ENCODE results near the gene FBXL17. TPM values are rescaled to one million over a fixed set of nuclear protein-coding genes. Genes with fewer than 3 reads are reported as not detected.

Gene FBXL17
- total RNA-seq, result 10 to 100 TPM; 20.4 to 30.1 (median 22.1) TPM
- total RNA-seq (2013), result 29.2 TPM
- total RNA-seq, result 6.5 to 45.6 (median 33.4) reads per million in 29 experiments

DNA sequence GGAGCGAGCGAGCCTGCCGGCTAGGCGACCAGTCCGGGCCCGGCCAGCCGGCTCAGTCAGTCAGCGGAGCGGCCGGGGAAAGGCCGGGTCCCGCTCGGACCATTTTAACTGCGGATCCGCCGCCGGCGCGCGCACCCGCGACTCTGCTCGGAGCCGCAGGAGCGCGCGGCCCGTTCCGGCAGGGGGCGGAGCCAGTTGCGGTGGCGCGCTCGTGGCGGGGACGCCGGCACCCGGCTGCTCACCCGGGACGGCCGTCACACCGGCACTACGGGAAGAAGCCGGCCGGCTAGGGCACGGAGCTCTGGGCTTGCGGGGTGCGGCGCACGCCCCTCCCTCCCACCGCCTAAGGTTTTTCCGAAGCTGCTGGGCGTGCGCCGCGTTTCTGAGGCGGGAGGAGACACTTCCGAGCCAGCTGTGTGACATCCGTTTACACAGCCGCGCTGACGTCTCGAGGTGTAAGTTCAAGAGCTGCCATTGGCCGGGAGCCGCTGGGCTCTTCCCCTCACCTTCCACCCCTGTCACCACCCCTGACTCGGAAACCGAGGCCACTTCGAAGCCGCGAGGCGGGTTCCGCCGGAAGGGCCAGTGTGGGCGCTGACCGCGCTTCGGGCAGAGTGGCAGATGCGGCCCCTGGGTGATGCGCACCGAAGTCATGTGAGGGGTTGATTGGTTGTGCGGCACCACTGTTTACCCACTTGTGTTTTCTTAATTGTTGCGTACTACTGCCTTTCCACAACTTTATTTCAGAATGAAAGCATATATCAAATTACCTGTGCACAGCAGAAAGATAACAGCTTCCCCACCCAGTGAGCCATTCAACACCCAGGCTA is at the start of gene FBXL17:
Gene FBXL17 (minus strand): TSS at position 145 of the 830 bp plus-strand sequence.
- peak within 1 kb of the TSS; percentile 88 to 91 (median 89) for H3K4me3 Mint-ChIP-seq
- CTCF ChIA-PET, result interaction anchor here in 1 of 2 donors (0.6 to 1.5 kb wide), 3 partner anchors 11 to 36 kb away, joined by 3 to 8 read pairs (median 3); no protein-coding TSS in a partner anchor
- H3K4me3 ChIP-seq (ENCODE audit: control insufficient read depth in 1 of 2, extremely low read depth in 1 of 2, low read length in 1 of 2), result peak within 1 kb of the TSS; percentile 92 to 95
- POLR2A ChIA-PET, result interaction anchor here (0.7 to 1.0 kb wide), 4 partner anchors 8 to 907 kb away, joined by 3 to 4 read pairs (median 4); no protein-coding TSS in a partner anchor
- H3K27me3 Mint-ChIP-seq, result no peaks in the 10 kb centered on the region
- peak within 1 kb of the TSS; percentile 97 for H3K27ac ChIP-seq (ENCODE audit: low read length)
- peaks cover 0 to 5% (median 2%) of the 10 kb centered on the region in 3 donors for H3K9me3 Mint-ChIP-seq
- H3K4me1 ChIP-seq (ENCODE audit: control insufficient read depth in 1 of 2, extremely low read depth in 1 of 2, insufficient read depth in 2 of 2, low read length in 2 of 2), result peaks cover 13 to 20% of the 10 kb centered on the region in 2 experiments
- no peaks in the 10 kb centered on the region for H3K27me3 ChIP-seq (replicated peaks in 1 of 2; ENCODE audit: control insufficient read depth in 2 of 2, extremely low read depth in 1 of 2, insufficient read depth in 2 of 2, low read length in 1 of 2)
- H3K27ac Mint-ChIP-seq, result peak within 1 kb of the TSS; percentile 97 to 99
- DNase-seq (peak; percentile 78 to 95 (median 91)), ATAC-seq (replicated peaks in 1 of 4) (peak; percentile 77 to 83 (median 78))
- H3K36me3 Mint-ChIP-seq, result peaks cover 6% of the 10 kb centered on the region
- H3K4me1 Mint-ChIP-seq, result peaks cover 39 to 44% (median 44%) of the 10 kb centered on the region in 3 donors
- 0% methylated on average over 54 of the region's 82 CpGs for WGBS (ENCODE audit: insufficient coverage)
- no peaks in the 10 kb centered on the region for H3K9me3 ChIP-seq
- H3K36me3 ChIP-seq (ENCODE audit: control insufficient read depth in 2 of 2, extremely low read depth in 1 of 2, insufficient read depth in 1 of 2, low read length in 1 of 2), result no peaks in the 10 kb centered on the region

DNA sequence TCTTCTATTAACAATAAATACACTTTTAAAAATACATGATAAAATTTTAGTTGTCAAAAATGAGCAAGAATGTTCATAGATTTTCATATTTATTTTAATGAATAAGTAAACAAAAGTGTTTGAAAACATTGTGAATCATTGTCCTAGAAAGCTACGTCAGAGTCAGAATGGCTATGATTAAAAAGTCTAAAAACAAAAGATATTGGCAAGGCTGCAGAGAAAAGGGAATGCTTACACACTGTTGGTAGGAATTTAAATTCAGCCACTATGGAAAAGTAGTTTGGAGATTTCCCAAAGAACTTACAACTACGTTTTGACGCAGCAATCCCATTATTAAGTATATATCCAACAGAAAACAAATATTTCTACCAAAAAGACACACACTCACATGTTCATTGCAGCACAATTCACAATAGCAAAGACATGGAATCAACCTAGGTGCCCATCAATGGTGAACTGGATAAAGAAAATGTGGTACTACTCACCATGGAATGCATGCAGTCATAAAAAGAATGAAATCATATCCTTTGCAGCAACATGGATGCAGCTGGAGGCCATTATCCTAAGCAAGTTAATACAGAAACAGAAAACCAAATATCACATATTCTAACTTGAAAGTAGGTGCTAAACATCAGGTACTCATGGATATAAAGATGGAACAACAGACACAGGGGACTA is 49.2 kb upstream of the FBXL17 start:
- CTCF ChIA-PET, result no interaction called here
- no peaks in the 10 kb centered on the region for H3K36me3 Mint-ChIP-seq

DNA sequence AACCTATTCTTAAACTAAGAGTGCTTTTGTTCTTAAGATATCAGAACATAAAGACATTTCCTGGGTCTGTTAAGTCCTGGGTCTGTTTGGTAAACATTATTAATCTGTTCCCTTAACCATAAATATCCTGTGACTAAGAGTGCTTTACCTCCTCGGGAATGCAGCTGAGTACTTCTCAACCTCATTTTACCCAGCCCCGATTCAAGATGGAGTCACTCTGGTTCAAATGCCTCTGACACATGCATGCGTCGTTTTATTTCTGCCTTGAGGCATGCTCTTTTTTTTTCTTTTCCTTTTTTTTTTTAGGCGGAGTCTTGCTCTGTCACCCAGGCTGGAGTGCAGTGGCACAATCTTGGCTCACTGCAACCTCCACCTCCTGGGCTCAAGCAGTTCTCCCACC is 39.8 kb upstream of the FBXL17 start:
- DNase-seq, result no peak

More for the DNA sequence above, 49.2 kb upstream of the FBXL17 start:
- H3K27me3 ChIP-seq (replicated peaks in 1 of 2; ENCODE audit: control insufficient read depth in 2 of 2, extremely low read depth in 1 of 2, insufficient read depth in 2 of 2, low read length in 1 of 2), result peaks cover 0 to 7% of the 10 kb centered on the region in 2 experiments
- H3K36me3 ChIP-seq (ENCODE audit: control insufficient read depth in 2 of 2, extremely low read depth in 1 of 2, insufficient read depth in 1 of 2, low read length in 1 of 2), result no peaks in the 10 kb centered on the region
- no peak overlapping the region for H3K27ac ChIP-seq (ENCODE audit: low read length)
- ATAC-seq (replicated peaks in 1 of 4) (no peak), DNase-seq (no peak)
- Mint-ChIP-seq H3K9me3 (peaks cover 0 to 5% (median 0%) of the 10 kb centered on the region in 3 donors), H3K27me3 (peaks cover 16 to 27% of the 10 kb centered on the region in 2 donors), H3K4me3 (no peak overlapping the region), H3K27ac (no peak overlapping the region), H3K4me1 (no peaks in the 10 kb centered on the region)
- POLR2A ChIA-PET, result no interaction called here
- no peaks in the 10 kb centered on the region for H3K4me1 ChIP-seq (ENCODE audit: control insufficient read depth in 1 of 2, extremely low read depth in 1 of 2, insufficient read depth in 2 of 2, low read length in 2 of 2)
- WGBS (ENCODE audit: insufficient coverage), result no CpG with 5 or more reads among the region's 3 CpGs
- no peak overlapping the region for H3K4me3 ChIP-seq (ENCODE audit: control insufficient read depth in 1 of 2, extremely low read depth in 1 of 2, low read length in 1 of 2)
- no peaks in the 10 kb centered on the region for H3K9me3 ChIP-seq

DNA sequence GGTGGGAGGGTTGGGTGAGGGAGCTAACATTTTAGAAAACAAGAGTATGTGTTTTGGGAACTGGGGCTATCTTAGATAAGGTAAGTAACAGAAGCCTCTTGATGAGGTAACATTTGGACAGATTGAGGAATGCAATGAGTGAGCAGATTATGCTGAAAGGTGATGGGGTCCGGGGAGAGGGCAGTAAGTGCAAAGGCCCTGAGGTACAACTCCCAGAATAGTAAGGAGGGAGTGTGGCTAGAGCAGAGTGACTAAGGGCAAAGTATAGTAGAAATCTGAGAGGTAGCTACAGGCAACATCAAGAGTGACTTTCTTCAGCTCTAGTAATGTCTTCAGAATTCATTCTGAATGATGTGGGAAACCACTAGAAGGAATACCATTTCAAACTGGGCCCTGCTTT is 38.9 kb upstream of the FBXL17 start:
- CTCF ChIA-PET, result no interaction called here
- peaks cover 2 to 24% of the 10 kb centered on the region in 2 donors for H3K27me3 Mint-ChIP-seq

More for the DNA sequence above, 39.8 kb upstream of the FBXL17 start:
- no peak for ATAC-seq (replicated peaks in 1 of 4)
- 98% methylated on average over 5 of the region's 5 CpGs for WGBS (ENCODE audit: insufficient coverage)
- POLR2A ChIA-PET, result no interaction called here
- Histone ChIP-seq H3K27me3 (replicated peaks in 1 of 2; ENCODE audit: control insufficient read depth in 2 of 2, extremely low read depth in 1 of 2, insufficient read depth in 2 of 2, low read length in 1 of 2) (peaks cover 0 to 4% of the 10 kb centered on the region in 2 experiments), H3K36me3 (ENCODE audit: control insufficient read depth in 2 of 2, extremely low read depth in 1 of 2, insufficient read depth in 1 of 2, low read length in 1 of 2) (no peaks in the 10 kb centered on the region), H3K4me1 (ENCODE audit: control insufficient read depth in 1 of 2, extremely low read depth in 1 of 2, insufficient read depth in 2 of 2, low read length in 2 of 2) (no peaks in the 10 kb centered on the region), H3K9me3 (no peaks in the 10 kb centered on the region), H3K4me3 (ENCODE audit: control insufficient read depth in 1 of 2, extremely low read depth in 1 of 2, low read length in 1 of 2) (no peak overlapping the region), H3K27ac (ENCODE audit: low read length) (no peak overlapping the region)
- CTCF ChIA-PET, result no interaction called here
- Mint-ChIP-seq H3K27me3 (peaks cover 10 to 27% of the 10 kb centered on the region in 2 donors), H3K27ac (no peak overlapping the region), H3K36me3 (no peaks in the 10 kb centered on the region), H3K4me1 (no peaks in the 10 kb centered on the region), H3K4me3 (no peak overlapping the region), H3K9me3 (peaks cover 8 to 11% (median 9%) of the 10 kb centered on the region in 3 donors)

DNA sequence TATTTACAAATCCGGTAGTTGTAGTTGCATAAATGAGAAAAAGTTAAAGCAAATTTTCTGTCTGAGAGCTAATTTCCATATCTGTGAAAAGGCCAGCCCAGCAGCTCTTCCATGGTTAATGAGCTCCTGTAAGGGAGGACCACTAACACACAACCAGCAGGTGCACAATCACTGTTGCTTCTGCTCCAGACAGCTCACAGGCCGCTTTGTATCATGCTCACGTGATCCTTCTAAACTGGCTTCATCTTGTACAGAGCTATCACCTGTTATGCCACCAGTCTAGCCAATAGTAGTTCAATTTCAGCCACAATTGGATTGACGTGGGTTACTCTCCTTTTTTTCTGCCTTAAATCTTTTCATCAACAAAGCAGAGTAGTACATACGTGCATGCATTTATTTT is 38.3 kb upstream of the FBXL17 start:
- 92% methylated on average over 3 of the region's 5 CpGs for WGBS (ENCODE audit: insufficient coverage)
- Mint-ChIP-seq H3K36me3 (no peaks in the 10 kb centered on the region), H3K4me1 (no peaks in the 10 kb centered on the region), H3K9me3 (peaks cover 8 to 11% (median 9%) of the 10 kb centered on the region in 3 donors), H3K27ac (no peak overlapping the region), H3K4me3 (no peak overlapping the region), H3K27me3 (peaks cover 2 to 19% of the 10 kb centered on the region in 2 donors)
- Histone ChIP-seq H3K9me3 (no peaks in the 10 kb centered on the region), H3K4me3 (ENCODE audit: control insufficient read depth in 1 of 2, extremely low read depth in 1 of 2, low read length in 1 of 2) (no peak overlapping the region), H3K27me3 (replicated peaks in 1 of 2; ENCODE audit: control insufficient read depth in 2 of 2, extremely low read depth in 1 of 2, insufficient read depth in 2 of 2, low read length in 1 of 2) (peaks cover 0 to 4% of the 10 kb centered on the region in 2 experiments), H3K36me3 (ENCODE audit: control insufficient read depth in 2 of 2, extremely low read depth in 1 of 2, insufficient read depth in 1 of 2, low read length in 1 of 2) (no peaks in the 10 kb centered on the region), H3K27ac (ENCODE audit: low read length) (no peak overlapping the region), H3K4me1 (ENCODE audit: control insufficient read depth in 1 of 2, extremely low read depth in 1 of 2, insufficient read depth in 2 of 2, low read length in 2 of 2) (no peaks in the 10 kb centered on the region)
- DNase-seq (no peak), ATAC-seq (replicated peaks in 1 of 4) (no peak)
- ChIA-PET CTCF (no interaction called here), POLR2A (no interaction called here)

More for the DNA sequence above, 38.9 kb upstream of the FBXL17 start:
- Mint-ChIP-seq H3K4me1 (no peaks in the 10 kb centered on the region), H3K27ac (no peak overlapping the region), H3K4me3 (no peak overlapping the region), H3K36me3 (no peaks in the 10 kb centered on the region), H3K9me3 (peaks cover 8 to 11% (median 9%) of the 10 kb centered on the region in 3 donors)
- POLR2A ChIA-PET, result no interaction called here
- H3K36me3 ChIP-seq (ENCODE audit: control insufficient read depth in 2 of 2, extremely low read depth in 1 of 2, insufficient read depth in 1 of 2, low read length in 1 of 2), result no peaks in the 10 kb centered on the region
- ATAC-seq (replicated peaks in 1 of 4), result no peak
- H3K27me3 ChIP-seq (replicated peaks in 1 of 2; ENCODE audit: control insufficient read depth in 2 of 2, extremely low read depth in 1 of 2, insufficient read depth in 2 of 2, low read length in 1 of 2), result peaks cover 0 to 4% of the 10 kb centered on the region in 2 experiments
- no peak overlapping the region for H3K4me3 ChIP-seq (ENCODE audit: control insufficient read depth in 1 of 2, extremely low read depth in 1 of 2, low read length in 1 of 2)
- no peaks in the 10 kb centered on the region for H3K9me3 ChIP-seq
- 100% methylated on average over 1 of the region's 1 CpG for WGBS (ENCODE audit: insufficient coverage)
- no peak for DNase-seq
- no peak overlapping the region for H3K27ac ChIP-seq (ENCODE audit: low read length)
- no peaks in the 10 kb centered on the region for H3K4me1 ChIP-seq (ENCODE audit: control insufficient read depth in 1 of 2, extremely low read depth in 1 of 2, insufficient read depth in 2 of 2, low read length in 2 of 2)

DNA sequence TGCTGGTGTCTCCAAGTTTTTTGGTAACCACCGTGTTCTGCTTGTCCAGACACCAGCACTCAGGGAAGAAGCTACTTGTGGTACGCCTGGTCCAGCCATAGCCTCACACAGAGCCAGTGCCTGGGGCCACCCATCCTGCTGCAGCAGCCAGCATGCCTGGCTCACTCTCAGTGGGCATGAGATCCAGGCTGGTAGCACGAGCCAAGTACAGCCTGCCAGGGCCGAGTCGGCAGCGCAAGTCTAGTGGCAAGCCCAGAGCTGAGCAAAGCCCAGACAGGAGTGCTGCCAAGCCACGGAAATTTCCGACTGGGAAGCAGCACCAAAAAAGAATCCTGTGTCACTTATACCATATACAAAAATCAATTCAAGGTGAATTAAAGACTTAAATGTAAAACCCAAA is 36.3 kb upstream of the FBXL17 start:
- Mint-ChIP-seq H3K4me1 (no peaks in the 10 kb centered on the region), H3K9me3 (peaks cover 2 to 8% (median 3%) of the 10 kb centered on the region in 3 donors), H3K27me3 (peaks cover 3 to 14% of the 10 kb centered on the region in 2 donors), H3K27ac (no peak overlapping the region), H3K36me3 (no peaks in the 10 kb centered on the region), H3K4me3 (no peak overlapping the region)
- no peak overlapping the region for H3K4me3 ChIP-seq (ENCODE audit: control insufficient read depth in 1 of 2, extremely low read depth in 1 of 2, low read length in 1 of 2)
- ChIA-PET CTCF (no interaction called here), POLR2A (no interaction called here)
- ATAC-seq (replicated peaks in 1 of 4) (no peak), DNase-seq (no peak)
- WGBS (ENCODE audit: insufficient coverage), result 89% methylated on average over 8 of the region's 8 CpGs
- no peaks in the 10 kb centered on the region for H3K4me1 ChIP-seq (ENCODE audit: control insufficient read depth in 1 of 2, extremely low read depth in 1 of 2, insufficient read depth in 2 of 2, low read length in 2 of 2)
- no peaks in the 10 kb centered on the region for H3K36me3 ChIP-seq (ENCODE audit: control insufficient read depth in 2 of 2, extremely low read depth in 1 of 2, insufficient read depth in 1 of 2, low read length in 1 of 2)
- peaks cover 0 to 4% of the 10 kb centered on the region in 2 experiments for H3K27me3 ChIP-seq (replicated peaks in 1 of 2; ENCODE audit: control insufficient read depth in 2 of 2, extremely low read depth in 1 of 2, insufficient read depth in 2 of 2, low read length in 1 of 2)
- no peak overlapping the region for H3K27ac ChIP-seq (ENCODE audit: low read length)
- no peaks in the 10 kb centered on the region for H3K9me3 ChIP-seq
